Brain microvascular endothelial cell (primary cell): ENCODE results near the gene MEF2C.

Source experiments
- DNase-seq: peaks from one replicate; pipeline ENCODE4 v3.0.0-alpha.2; 2020
- H3K27ac ChIP-seq: fragments of 250-450 bp; sonication (Bioruptor Pico); 2 replicates; pipeline ENCODE4 v1.5.1; 2020; ENCODE audit warnings: mild to moderate bottlenecking, moderate library complexity
- H3K27me3 ChIP-seq: fragments of 250-450 bp; sonication (Bioruptor Pico); replicated peaks from 2 replicates; pipeline ENCODE4 v1.5.1; 2020; ENCODE audit warnings: mild to moderate bottlenecking
- H3K36me3 ChIP-seq: fragments of 250-450 bp; sonication (Bioruptor Pico); replicated peaks from 2 replicates; pipeline ENCODE4 v1.5.1; 2020; ENCODE audit warnings: mild to moderate bottlenecking
- H3K4me3 ChIP-seq: 2 replicates; pipeline ENCODE4 v1.5.1; 2011; ENCODE audit warnings: low read depth, mild to moderate bottlenecking, control low read depth, low read length, moderate library complexity
- CTCF ChIP-seq: IDR thresholded peaks from 2 replicates; pipeline ENCODE4 v1.5.1; 2011; ENCODE audit warnings: low read depth, mild to moderate bottlenecking, moderate library complexity, low read length, control low read depth, inconsistent platforms; ENCODE audit errors: missing control alignments
- in situ Hi-C: cut with HindIII; loops from 2 replicates; pipeline ENCODE4 v1.10.0; 2017; ENCODE audit warnings: low sequenced_read_pairs, low pct_ligation_motif_present

The MEF2C gene

GRCh38 chr5:88702332-88702731 is 180.7 kb downstream of the MEF2C start:
- H3K36me3 ChIP-seq, result no peaks in the 10 kb centered on the region
- H3K27me3 ChIP-seq, result peaks cover 11% of the 10 kb centered on the region
- no peak overlapping the region for H3K27ac ChIP-seq
- no peak for DNase-seq
- in situ Hi-C loops, result no loop called here
- no peak overlapping the region for H3K4me3 ChIP-seq
- TF ChIP-seq CTCF, result no peak

GRCh38 chr5:88700121-88700520 is 182.9 kb downstream of the MEF2C start:
- H3K36me3 ChIP-seq, result no peaks in the 10 kb centered on the region
- H3K4me3 ChIP-seq, result no peak overlapping the region
- H3K27me3 ChIP-seq, result peaks cover 25% of the 10 kb centered on the region
- H3K27ac ChIP-seq, result no peak overlapping the region
- no peak for TF ChIP-seq CTCF
- DNase-seq, result no peak
- in situ Hi-C loops, result no loop called here

GRCh38 chr5:88698290-88698689 is 184.7 kb downstream of the MEF2C start:
- Histone ChIP-seq H3K36me3 (no peaks in the 10 kb centered on the region), H3K27me3 (peaks cover 39% of the 10 kb centered on the region), H3K27ac (no peak overlapping the region), H3K4me3 (no peak overlapping the region)
- no peak for TF ChIP-seq CTCF
- no peak for DNase-seq
- in situ Hi-C loops, result no loop called here

- H3K36me3 ChIP-seq, result no peaks in the 10 kb centered on the region
- no peak for DNase-seq
- no peak overlapping the region for H3K27ac ChIP-seq
- H3K27me3 ChIP-seq, result peaks cover 56% of the 10 kb centered on the region
- in situ Hi-C loops, result no loop called here
- H3K4me3 ChIP-seq, result no peak overlapping the region
- TF ChIP-seq CTCF, result no peak
These were observed 186.5 kb downstream of the MEF2C start for GRCh38 chr5:88696466-88696865.

GRCh38 chr5:88695931-88696330 is 187.1 kb downstream of the MEF2C start:
- in situ Hi-C loops, result no loop called here
- no peak for TF ChIP-seq CTCF
- Histone ChIP-seq H3K27me3 (peaks cover 59% of the 10 kb centered on the region), H3K4me3 (no peak overlapping the region), H3K27ac (no peak overlapping the region), H3K36me3 (no peaks in the 10 kb centered on the region)
- DNase-seq, result no peak

- H3K36me3 ChIP-seq, result no peaks in the 10 kb centered on the region
- DNase-seq, result no peak
- H3K27me3 ChIP-seq, result peaks cover 63% of the 10 kb centered on the region
- TF ChIP-seq CTCF, result no peak
- no peak overlapping the region for H3K27ac ChIP-seq
- in situ Hi-C loops, result no loop called here
- H3K4me3 ChIP-seq, result peak overlapping the region; percentile 17
These were observed 187.8 kb downstream of the MEF2C start for GRCh38 chr5:88695232-88695631.
